ENCODE data around the gene METTL8. TPM values are rescaled to one million over a fixed set of nuclear protein-coding genes. Genes with fewer than 3 reads are reported as not detected.

Gene METTL8
- total RNA-seq, 1 experiment from 2014 or later, result 25.7 TPM

- Histone ChIP-seq H3K4me1 (no peaks in the 10 kb centered on the region), H3K4me3 (ENCODE audit: low read depth, low read length) (no peak overlapping the region), H3K27me3 (replicated peaks; ENCODE audit: control insufficient read depth, insufficient read depth, low read length) (no peaks in the 10 kb centered on the region; the same call in 1 of the 2 replicates), H3K9me3 (no peaks in the 10 kb centered on the region), H3K36me3 (ENCODE audit: control insufficient read depth, insufficient read depth, low read length) (no peaks in the 10 kb centered on the region)
- DNase-seq, result no peak
- CTCF ChIA-PET, result no interaction called here
- intact Hi-C loops (cut with micrococcal nuclease; ENCODE audit: unreplicated experiment), result no loop called here
- Mint-ChIP-seq H3K27ac (ENCODE audit: unreplicated experiment) (no peak overlapping the region), H3K4me1 (ENCODE audit: low read depth, unreplicated experiment) (no peaks in the 10 kb centered on the region), H3K36me3 (ENCODE audit: insufficient read depth, unreplicated experiment) (no peaks in the 10 kb centered on the region), H3K27me3 (ENCODE audit: insufficient read depth, unreplicated experiment) (no peaks in the 10 kb centered on the region), H3K4me3 (ENCODE audit: unreplicated experiment) (no peak overlapping the region), H3K9me3 (ENCODE audit: unreplicated experiment) (no peaks in the 10 kb centered on the region)
- POLR2A ChIA-PET, result no interaction called here
- no TSS peak for BruUV-seq (replicated peaks)
- TF ChIP-seq, protein P1, sequence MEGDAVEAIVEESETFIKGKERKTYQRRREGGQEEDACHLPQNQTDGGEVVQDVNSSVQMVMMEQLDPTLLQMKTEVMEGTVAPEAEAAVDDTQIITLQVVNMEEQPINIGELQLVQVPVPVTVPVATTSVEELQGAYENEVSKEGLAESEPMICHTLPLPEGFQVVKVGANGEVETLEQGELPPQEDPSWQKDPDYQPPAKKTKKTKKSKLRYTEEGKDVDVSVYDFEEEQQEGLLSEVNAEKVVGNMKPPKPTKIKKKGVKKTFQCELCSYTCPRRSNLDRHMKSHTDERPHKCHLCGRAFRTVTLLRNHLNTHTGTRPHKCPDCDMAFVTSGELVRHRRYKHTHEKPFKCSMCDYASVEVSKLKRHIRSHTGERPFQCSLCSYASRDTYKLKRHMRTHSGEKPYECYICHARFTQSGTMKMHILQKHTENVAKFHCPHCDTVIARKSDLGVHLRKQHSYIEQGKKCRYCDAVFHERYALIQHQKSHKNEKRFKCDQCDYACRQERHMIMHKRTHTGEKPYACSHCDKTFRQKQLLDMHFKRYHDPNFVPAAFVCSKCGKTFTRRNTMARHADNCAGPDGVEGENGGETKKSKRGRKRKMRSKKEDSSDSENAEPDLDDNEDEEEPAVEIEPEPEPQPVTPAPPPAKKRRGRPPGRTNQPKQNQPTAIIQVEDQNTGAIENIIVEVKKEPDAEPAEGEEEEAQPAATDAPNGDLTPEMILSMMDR (IDR thresholded peaks at IDR 0.05; ENCODE audit: insufficient read depth in 1 of 2, low read depth in 1 of 2, low read length in 1 of 2, severe bottlenecking in 1 of 2, unreplicated experiment in 1 of 2), result no peak
Observed at GRCh38 chr2:171279983-171280790, 153.6 kb downstream of the METTL8 start.

GRCh38 chr2:171274757-171275156, 159.0 kb downstream of the METTL8 start:
- intact Hi-C loops (cut with micrococcal nuclease; ENCODE audit: unreplicated experiment), result no loop called here
- H3K27me3 ChIP-seq (replicated peaks; ENCODE audit: control insufficient read depth, insufficient read depth, low read length), result no peaks in the 10 kb centered on the region
- peaks cover 15% of the 10 kb centered on the region for H3K4me1 ChIP-seq
- no peaks in the 10 kb centered on the region for H3K9me3 ChIP-seq
- TF ChIP-seq, protein P1 (IDR thresholded peaks at IDR 0.05; ENCODE audit: insufficient read depth in 1 of 2, low read depth in 1 of 2, low read length in 1 of 2, severe bottlenecking in 1 of 2, unreplicated experiment in 1 of 2), result no peak
- no TSS peak for BruUV-seq (replicated peaks)
- Mint-ChIP-seq H3K9me3 (ENCODE audit: unreplicated experiment) (no peaks in the 10 kb centered on the region), H3K4me1 (ENCODE audit: low read depth, unreplicated experiment) (peaks cover 10% of the 10 kb centered on the region), H3K36me3 (ENCODE audit: insufficient read depth, unreplicated experiment) (no peaks in the 10 kb centered on the region), H3K27me3 (ENCODE audit: insufficient read depth, unreplicated experiment) (no peaks in the 10 kb centered on the region), H3K4me3 (ENCODE audit: unreplicated experiment) (no peak overlapping the region), H3K27ac (ENCODE audit: unreplicated experiment) (no peak overlapping the region)
- ChIA-PET CTCF (no interaction called here), POLR2A (no interaction called here)
- no peak overlapping the region for H3K4me3 ChIP-seq (ENCODE audit: low read depth, low read length)
- no peak for DNase-seq
- no peaks in the 10 kb centered on the region for H3K36me3 ChIP-seq (ENCODE audit: control insufficient read depth, insufficient read depth, low read length)

DNA sequence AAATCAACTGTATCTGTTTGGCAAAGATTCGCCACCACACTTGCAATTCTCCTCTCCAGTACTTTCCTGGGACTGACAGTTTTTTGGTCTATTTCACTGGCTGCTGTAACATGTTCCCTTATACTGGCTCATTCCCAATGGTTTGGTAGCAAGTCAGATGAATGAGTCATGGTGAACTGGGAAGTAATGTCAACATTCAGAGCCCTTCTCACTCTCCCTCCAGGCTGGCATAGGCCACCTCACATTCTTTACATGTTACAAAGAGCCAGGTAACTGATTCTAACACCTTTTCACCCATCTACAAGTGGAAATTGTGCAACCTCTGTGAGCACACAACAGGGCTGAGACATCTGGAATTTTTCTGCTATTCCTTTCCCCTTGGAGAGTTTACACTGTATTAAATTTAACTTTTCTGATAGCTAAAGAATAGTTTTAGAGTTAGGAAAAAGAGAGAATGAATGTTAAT, 161.8 kb downstream of the METTL8 start:
- Histone ChIP-seq H3K4me3 (ENCODE audit: low read depth, low read length) (no peak overlapping the region), H3K4me1 (peaks cover 15% of the 10 kb centered on the region), H3K9me3 (no peaks in the 10 kb centered on the region), H3K27me3 (replicated peaks; ENCODE audit: control insufficient read depth, insufficient read depth, low read length) (no peaks in the 10 kb centered on the region), H3K36me3 (ENCODE audit: control insufficient read depth, insufficient read depth, low read length) (no peaks in the 10 kb centered on the region)
- TF ChIP-seq, protein P1 (IDR thresholded peaks at IDR 0.05; ENCODE audit: insufficient read depth in 1 of 2, low read depth in 1 of 2, low read length in 1 of 2, severe bottlenecking in 1 of 2, unreplicated experiment in 1 of 2), result no peak
- H3K4me3 Mint-ChIP-seq (ENCODE audit: unreplicated experiment), result no peak overlapping the region
- ChIA-PET POLR2A (no interaction called here), CTCF (no interaction called here)
- peak overlapping the region; percentile 54 for H3K27ac Mint-ChIP-seq (ENCODE audit: unreplicated experiment)
- intact Hi-C loops (cut with micrococcal nuclease; ENCODE audit: unreplicated experiment), result loop anchor here (2.0 kb wide), 1 partner anchor 105 kb away; no protein-coding TSS in a partner anchor
- DNase-seq, result peak; percentile 65 to 70
- no TSS peak for BruUV-seq (replicated peaks)
- H3K27me3 Mint-ChIP-seq (ENCODE audit: insufficient read depth, unreplicated experiment), result no peaks in the 10 kb centered on the region
- peaks cover 10% of the 10 kb centered on the region for H3K4me1 Mint-ChIP-seq (ENCODE audit: low read depth, unreplicated experiment)
- no peaks in the 10 kb centered on the region for H3K36me3 Mint-ChIP-seq (ENCODE audit: insufficient read depth, unreplicated experiment)
- H3K9me3 Mint-ChIP-seq (ENCODE audit: unreplicated experiment), result no peaks in the 10 kb centered on the region
